NOMO-1 treated with dmso at 0.1 percent for 144 hours (cell line): ENCODE data around the gene PEX14.
A peak's percentile ranks its signal among the peaks of the same experiment; 100 is the strongest.
"Not testable (repeated sequence)": the region's sequence is repeated elsewhere in the genome, so short reads cannot be mapped to it uniquely, and the experiment has no call there.

Experiments
- DNase-seq: peaks from one replicate; lab custom pipeline; 2025; ENCODE audit not compliant: unreplicated experiment; lab: John Stamatoyannopoulos, UW

Gene PEX14

DNA sequence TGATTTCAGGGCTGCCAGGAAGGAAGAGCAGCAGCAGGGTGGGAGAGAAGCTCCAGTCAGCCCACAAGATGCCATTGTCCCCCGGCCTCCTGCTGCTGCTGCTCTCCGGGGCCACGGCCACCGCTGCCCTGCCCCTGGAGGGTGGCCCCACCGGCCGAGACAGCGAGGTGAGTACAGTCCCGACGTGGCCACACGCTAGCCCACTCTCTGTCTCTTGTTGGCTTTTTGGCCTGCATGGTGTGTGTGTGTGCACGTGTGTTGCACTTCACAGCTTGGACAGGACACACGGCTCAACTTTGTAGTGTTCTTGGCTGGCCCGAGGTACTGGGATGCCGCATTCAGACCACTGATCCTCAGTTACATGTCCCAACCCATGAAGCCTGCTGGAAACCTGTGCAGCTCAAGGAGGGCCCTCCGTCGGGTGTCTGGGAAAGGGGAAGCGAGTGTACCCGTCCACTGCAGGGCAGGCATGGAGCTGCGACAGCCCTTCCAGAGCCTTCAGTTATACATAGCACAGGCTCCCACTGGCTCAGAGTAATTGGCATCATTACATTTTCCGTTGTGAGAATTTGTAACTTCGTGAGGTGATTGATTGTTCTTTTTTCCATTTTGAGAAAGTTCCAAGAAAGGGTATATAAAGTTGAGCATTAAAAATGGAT, 24.5 kb upstream of the PEX14 start:
- no peak for DNase-seq

DNA sequence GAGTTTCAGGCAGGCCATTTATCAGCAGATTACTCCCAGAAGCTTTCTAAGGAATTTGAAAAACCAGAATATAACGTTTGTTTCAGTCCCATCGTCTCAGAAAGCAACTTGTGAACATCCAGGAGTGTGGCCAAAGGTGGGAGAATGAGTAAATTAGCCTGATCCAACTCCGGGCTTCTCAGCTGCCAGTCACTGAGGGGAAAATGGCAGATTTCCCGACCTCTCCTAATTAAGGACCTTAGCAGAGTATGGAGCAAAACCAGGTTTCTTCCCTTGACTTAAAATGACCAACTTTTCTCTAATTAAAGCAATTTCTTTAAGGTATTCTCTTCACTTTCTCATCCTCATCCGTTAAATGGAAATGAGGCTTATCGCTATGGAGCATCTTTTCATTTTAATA, 23.9 kb upstream of the PEX14 start:
- no peak for DNase-seq

DNA sequence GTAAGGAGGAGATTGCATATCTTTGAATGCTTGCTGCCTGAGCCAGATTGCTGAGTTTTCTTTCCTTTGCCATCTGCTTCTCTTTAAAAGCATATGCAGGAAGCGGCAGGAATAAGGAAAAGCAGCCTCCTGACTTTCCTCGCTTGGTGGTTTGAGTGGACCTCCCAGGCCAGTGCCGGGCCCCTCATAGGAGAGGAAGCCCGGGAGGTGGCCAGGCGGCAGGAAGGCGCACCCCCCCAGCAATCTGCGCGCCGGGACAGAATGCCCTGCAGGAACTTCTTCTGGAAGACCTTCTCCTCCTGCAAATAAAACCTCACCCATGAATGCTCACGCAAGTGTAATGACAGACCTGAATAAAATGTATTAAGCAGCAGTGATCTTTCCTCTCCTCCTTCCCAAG, 23.5 kb upstream of the PEX14 start:
- no peak for DNase-seq

DNA sequence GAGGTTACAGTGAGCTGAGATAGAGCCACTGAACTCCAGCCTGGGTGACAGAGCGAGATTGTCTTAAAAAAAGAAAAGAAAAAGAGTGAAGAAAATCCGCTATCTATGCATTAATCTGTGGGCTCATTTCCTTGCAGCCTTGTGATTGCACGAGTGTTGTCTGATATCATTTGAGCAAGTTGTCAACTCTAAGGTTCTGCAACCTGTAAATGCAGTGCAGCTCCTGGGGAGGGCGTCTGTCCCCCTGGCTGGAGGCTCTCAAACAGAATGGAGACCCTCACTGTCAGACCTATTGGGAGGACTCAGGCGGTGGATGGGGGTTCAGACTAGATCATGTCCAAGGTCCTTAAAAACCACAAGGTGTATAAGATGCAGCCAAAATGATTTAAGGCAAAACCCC, 18.7 kb upstream of the PEX14 start:
- no peak for DNase-seq

DNA sequence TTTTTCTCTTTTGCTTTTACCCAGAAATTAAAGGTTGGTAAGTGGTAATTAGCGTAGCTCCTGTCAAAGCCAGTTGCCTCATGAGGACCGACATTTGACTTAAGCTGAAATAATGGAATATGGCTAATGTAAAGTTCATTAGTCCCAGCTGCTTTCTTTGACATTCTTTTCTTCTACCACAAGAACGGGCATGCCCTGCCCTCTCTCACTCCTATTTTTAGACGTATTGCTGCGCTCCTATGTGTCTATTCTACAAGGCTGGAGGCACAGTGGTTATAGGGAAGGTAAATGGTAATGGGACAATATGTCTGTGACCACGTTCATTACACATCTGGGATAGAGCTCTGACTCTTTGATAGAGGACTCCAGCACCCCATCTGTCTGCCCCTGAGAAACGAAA, 18.1 kb upstream of the PEX14 start:
- no peak for DNase-seq

DNA sequence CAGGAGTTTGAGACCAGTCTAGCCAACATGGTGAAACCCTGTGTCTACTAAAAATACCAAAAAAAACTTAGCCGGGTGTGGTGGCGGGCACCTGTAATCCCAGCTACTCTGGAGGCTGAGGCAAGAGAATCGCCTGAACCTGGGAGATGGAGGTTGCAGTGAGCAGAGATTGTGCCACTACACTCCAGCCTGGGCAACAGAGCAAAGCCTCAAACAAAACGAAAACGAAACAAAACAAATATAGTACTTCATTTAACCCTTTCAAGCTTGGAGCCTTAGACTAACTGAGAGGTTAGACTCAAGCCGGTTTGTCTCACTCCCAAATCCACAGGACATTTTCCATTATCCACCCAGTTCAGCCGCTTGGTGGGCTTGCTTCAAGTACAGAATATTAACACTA, 17.3 kb upstream of the PEX14 start:
- not testable (repeated sequence) for DNase-seq

DNA sequence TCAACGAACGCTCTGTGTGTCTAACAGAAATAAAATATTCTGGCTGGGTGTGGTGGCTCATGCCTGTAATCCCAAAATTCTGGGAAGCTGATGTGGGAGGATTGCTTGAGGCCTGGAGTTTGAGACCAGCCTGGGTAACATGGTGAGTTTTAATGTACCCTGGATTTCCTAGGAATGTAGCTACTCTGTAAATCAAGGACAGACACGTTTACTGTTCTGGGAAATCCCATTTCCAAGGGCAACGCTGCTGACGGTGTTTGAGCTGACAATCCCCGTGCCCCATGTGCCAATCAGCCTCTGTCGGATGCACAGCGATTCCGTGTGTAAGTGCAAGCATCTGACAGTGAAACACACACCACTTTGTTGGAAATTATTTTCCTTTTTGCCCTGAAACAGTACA, 16.9 kb upstream of the PEX14 start:
- DNase-seq, result no peak

DNA sequence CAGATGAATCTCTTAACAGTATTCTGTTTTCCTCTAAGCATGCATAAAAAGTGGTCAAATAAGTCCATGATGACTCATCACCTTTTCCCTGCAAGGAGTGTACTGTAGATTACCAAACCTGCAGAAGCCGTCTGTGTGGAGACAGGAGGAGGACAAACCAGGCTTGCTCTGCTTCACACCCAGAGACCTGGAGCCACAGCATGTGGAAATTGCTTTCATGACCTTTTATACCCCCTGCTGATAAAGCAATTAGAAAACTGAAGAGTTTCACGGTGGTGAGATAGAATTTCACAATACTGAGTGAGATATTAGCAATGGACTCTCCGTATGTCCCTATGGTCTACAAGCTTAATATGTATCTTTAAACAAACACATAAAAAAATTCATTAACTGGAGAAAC, 15.6 kb upstream of the PEX14 start:
- no peak for DNase-seq

DNA sequence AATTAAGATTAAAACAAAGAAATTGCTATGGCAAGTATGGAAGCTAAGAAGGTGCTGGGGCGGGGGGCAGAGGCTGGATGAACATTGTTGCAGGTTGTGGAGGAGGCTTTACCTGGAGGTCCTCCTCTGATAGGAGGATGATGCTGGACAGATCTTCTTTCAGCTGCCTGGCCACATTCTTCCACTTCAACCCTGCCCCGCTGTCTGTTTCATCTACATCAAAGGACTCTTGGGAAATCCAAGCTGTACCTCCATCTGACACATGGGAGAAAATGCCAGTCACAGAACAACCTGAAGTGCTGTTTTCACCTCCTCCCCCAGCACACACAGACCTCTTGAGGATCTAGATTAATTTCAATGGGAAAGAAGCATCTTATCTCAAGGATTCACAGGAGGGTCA, 7.7 kb upstream of the PEX14 start:
- DNase-seq, result no peak

DNA sequence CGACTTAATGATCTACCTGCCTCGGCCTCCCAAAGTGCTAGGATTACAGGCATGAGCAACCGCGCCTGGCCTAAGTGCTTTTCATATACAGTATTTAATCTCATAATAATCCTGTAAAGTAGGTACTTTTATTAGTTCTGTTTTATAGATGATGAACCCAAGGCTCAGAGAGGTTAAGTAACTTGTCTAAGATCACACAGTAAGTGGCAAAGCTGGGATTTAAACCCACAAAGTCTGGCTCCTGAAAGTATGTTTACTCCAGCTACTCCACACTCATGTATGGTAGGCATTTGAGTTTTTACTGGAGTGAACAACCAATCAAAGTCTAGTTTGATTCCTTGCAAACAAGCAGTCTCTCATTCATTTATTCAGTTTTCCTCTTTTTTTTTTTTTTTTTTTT, 4.7 kb upstream of the PEX14 start:
- no peak for DNase-seq

DNA sequence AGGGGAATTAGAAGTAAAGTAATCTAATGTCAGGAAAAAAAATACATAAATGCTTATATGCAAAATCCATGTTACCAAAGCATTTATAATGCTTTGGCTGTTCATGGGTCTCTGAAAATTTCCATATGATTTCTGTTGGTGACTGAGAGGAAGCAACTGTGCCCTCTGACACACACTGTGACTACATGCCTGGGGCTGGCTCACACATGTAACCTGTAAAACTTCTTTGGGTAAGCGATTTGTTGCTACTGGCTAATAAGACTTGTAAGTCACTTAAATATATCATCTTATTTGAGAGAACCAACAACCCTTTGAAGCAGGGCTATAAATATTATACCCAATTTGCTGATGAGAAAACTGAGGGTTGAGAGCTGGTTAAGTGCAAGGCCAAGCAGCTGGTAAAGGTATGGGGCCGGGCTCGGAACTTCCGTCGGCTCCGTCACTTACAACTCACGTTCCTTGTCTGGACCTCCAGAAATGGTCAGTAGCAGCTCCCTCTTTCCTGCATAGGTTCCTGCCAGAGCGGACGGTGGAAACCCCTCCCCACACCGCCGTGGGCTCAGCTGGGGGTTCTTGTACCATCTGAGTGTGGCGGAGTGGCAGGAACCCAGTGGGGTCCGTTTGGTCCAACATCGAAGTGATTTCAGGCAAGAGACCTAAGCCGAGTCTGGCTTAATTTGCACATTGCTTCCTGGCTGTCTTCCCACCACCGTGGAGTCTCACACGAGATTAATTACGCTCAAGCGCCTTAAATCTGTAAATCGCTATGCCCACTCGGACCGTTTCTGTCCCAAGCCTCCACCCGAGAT, 3.1 kb upstream of the PEX14 start:
- DNase-seq, result no peak

DNA sequence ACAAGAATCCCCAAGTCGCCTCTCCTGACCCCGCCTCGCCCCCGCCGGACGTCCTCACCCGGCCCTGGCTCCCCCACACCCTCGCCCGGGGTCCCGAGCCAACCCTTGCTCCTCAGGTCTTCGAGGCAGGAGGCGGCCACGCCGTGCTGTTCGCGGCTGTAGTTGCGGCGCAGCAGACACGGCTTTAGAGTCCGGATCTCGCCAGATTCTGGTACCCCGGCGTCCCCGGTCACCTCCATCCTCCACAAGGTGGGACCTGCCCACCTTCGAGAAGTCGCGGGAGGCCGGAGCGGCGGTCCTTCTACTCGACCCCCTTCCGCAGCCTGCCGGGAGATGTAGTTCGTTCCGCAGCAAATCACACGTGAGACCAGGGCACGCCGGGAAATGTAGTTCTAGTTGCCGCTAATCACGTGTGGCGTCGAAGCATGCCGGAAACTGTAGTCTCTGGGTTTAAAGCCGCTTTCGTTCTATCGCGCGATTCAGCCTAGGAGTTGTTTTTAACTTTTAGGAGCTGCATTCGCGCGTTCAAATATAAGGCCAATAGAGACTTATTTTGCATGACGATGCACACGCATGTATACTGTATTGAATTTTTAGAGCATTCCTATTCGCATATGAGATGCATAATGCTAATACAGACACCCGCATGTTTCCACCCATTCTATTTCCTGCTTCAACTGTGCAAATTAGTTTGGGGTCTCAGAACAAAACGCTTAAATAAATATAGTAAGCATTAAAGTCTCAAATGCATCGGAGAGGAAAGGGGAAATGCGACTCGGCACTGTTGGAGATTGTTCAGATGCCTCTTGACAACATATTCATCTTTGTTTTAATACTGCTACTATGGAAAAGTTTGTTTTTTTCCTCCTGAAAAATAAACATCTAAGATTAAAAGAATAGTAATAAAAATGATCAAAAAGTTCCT, 2.3 kb upstream of the PEX14 start, which contains the start of gene DFFA:
Gene DFFA (minus strand): TSS at position 310 of the 925 bp plus-strand sequence. CDS start 71 bp downstream, at position 239.
- peak; percentile 98 for DNase-seq

DNA sequence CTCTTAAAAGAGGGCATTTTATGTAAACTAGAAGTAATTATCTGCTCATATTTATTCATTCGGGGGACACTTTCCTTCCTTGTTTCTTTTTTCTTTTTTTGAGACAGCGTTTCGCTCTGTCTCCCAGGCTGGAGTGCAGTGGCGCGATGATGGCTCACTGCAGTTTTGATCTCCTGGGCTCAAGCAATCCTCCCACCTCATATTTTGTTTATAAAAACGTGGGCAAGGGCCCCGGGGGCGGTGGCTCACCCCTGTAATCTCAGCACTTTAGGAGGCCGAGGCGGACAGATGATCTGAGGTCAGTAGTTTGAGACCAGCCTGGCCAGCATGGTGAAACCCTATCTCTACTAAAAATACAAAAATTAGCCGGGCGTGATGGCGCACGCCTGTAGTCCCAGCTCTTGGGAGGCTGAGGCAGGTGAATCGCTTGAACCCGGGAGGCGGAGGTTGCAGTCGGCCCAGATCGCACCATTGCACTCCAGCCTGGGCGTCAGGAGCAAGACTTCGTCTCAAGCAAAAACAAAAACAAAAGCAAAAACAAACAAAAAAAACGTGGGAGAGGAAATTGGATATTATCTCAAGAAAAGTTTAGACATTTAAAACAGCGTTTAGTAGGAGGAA, 1.5 kb upstream of the PEX14 start:
- DNase-seq, result no peak

DNA sequence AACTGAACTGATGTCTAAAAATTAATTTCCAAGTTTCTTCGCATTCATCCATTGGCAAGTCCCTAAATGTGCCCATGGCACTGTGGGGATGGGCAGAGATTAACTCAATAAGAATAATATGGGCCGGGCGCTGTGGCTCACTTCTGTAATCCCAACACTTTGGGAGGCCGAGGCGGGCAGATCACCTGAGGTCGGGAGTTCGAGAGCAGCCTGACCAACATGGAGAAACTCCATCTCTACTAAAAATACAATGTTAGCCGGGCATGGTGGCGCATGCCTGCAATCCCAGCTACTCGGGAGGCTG, 489 bp upstream of the PEX14 start:
- not testable (repeated sequence) for DNase-seq

DNA sequence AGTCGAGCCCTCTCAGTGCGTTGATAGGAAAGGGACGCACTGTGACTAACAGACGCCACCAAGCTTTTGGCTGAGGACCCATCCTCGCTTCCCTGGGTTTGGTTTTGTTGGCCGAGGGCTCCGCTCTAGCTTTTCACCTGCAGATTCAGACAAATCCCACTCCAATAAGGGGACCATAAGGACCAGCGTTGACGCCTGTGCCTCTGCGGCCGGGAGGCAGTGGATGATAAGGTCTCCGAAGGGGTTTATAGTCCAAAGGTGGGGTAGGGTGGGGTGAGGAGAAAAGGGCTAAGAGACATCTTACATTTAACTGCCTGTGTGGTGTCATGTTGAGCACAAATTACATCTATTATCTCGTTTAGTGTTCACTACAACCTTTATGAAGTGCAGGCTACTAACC, 760 bp downstream of the PEX14 start:
- DNase-seq, result no peak

DNA sequence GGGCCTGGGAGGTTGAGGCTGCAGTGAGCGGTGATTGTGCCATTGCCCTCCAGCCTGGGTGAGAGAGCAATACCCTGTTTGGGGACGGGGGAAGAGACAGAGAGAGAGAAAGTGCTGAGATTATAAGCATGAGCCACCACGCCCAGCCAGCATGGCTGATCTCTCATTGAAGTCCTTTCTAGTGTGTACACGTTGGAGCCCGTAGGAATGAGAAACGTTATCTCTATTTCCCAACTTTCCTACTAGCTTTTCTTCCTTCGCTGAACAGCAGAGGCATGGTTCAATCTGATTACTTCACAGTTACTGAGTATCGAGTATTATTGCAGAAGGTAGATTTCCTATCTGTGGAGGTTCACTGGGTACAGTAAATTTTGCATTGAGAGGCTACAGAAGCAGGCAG, 4.5 kb downstream of the PEX14 start:
- DNase-seq, result no peak

DNA sequence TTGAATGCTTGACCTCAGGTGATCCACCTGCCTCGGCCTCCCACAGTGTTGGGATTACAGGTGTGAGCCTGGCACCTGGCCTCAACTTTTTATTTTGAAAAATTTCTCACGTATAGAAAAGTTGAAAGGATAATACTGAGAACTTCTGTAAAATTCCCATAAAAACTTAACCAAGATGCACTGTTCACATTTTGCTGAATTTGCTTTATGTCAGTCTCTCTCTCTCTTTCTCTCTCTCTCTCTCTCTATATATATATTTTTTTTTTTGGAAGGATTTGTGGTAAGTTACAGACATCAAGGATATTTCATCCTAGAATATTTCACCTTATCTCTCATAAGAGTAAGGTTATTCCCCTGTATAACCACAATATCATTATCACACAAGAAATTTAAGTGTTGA, 5.9 kb downstream of the PEX14 start:
- DNase-seq, result no peak

DNA sequence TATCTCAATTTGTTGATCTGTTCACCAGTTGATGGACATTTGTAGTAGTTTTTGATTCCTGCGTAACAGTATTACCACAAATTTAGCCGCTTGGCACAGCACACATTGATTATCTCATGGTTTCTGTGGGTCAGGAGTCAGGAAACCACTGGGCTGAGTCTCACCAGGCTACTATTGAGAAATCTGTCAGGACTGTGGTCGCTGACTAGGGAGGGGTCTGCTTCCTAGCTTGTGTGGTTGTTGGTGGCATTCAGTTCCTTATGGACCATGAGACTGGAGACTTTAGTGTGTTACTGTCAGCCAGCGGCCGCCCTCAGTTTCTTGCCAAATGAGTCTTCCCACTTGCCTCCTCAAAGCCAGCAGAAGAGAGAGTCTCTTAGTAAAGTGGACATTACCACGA, 9.8 kb downstream of the PEX14 start:
- DNase-seq, result no peak

DNA sequence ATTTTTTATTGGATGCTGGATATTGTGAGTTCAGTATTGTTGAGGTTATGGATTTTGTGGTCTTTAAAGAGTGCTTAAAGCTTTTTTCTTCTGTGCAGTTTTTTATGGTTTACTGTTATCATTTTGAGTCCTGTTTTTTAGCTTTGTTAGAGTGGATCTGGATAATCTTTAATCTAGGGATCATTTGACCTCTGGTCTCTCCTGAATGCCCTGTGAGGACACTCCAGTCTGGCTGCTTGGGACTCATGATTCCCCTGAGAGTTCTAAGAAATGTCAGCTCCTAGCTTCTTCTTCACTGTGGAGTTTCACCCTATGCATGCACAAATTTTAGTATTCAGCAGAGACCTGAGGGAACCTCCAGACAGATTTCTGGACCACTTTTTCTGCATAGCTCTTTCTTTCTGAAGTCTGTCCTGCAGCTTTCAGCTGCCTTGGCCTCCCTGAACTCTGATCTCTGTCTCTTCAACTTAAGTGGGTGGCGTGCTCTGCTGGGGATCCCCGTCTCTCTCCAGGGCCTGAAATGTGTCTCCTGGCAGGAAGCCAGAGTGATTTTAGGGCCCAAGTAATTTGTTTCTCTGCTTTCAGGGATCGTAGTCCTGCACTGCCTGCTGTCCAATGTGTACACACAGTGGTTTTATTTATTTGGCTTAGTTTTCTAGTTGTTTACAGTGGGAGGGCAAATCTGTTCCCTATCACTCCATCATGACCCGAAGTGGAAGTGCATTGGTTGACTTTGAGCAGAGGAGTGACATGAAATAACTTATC, 14.7 kb downstream of the PEX14 start:
- no peak for DNase-seq

DNA sequence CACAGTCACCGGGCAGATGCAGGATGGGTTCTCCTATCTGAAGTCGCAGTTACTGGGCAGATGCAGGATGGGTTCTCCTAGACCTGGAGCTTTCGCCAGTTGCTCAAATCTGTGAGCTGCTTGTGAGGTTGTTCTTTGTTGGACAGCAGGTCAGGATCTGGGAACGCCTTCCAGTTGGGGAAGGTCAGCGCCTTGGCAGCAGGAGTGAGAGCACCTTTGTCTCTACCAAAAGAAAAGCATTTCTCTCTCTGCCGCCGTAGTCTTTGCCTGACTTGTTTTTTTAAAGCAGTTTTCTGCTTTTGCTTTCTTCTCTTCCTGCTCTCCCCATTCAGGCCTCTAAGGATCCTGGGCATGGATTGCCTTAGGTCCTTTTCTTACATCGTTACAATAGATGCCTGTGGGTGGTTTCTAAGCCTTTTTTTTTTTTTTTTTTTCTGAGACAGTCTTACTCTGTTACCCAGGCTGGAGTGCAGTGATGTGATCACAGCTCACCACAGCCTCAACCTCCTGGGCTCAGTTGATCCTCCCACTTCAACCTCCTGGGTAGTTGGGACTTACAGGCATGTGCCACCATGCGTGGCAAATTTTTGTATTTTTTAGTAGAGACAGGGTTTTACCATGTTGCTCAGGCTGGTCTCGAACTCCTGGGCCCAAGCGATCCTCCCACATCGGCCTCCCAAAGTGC, 15.7 kb downstream of the PEX14 start:
- DNase-seq, result no peak
